Effector memory CD4-positive, alpha-beta T cell (primary cell): ENCODE data around the gene TRHDE.

ENCODE experiments used
- DNase-seq, 3 donors: peaks; one replicate each; pipeline ENCODE4 v3.0.0-alpha.2; 2020
- H3K27ac ChIP-seq: 2 replicates; pipeline ENCODE4 v1.7.0; 2013; ENCODE audit warnings: mild to moderate bottlenecking, low read length, moderate library complexity; ENCODE audit not compliant: insufficient read depth, poor library complexity, severe bottlenecking
- H3K27me3 ChIP-seq: replicated peaks from 2 replicates; pipeline ENCODE4 v1.7.0; 2013; ENCODE audit warnings: mild to moderate bottlenecking, low read length; ENCODE audit not compliant: insufficient read depth, control insufficient read depth, poor library complexity, severe bottlenecking
- H3K36me3 ChIP-seq: 2 replicates; pipeline ENCODE4 v1.7.0; 2013; ENCODE audit warnings: mild to moderate bottlenecking, low read length, moderate library complexity; ENCODE audit not compliant: control insufficient read depth, insufficient read depth
- H3K4me1 ChIP-seq: 2 replicates; pipeline ENCODE4 v1.7.0; 2013; ENCODE audit warnings: low read length, mild to moderate bottlenecking; ENCODE audit not compliant: control insufficient read depth, insufficient read depth, poor library complexity, severe bottlenecking
- H3K4me3 ChIP-seq: 2 replicates; pipeline ENCODE4 v1.7.0; 2013; ENCODE audit warnings: low read length, low read depth, mild to moderate bottlenecking; ENCODE audit not compliant: insufficient read depth, poor library complexity, severe bottlenecking
- H3K9me3 ChIP-seq: 2 replicates; pipeline ENCODE4 v1.7.0; 2013; ENCODE audit warnings: mild to moderate bottlenecking, low read length, moderate library complexity; ENCODE audit not compliant: control insufficient read depth
- total RNA-seq, 3 donors: gene quantifications; one replicate each; lab custom pipeline; 2026; lab: John Stamatoyannopoulos, UW

Gene TRHDE, protein sequence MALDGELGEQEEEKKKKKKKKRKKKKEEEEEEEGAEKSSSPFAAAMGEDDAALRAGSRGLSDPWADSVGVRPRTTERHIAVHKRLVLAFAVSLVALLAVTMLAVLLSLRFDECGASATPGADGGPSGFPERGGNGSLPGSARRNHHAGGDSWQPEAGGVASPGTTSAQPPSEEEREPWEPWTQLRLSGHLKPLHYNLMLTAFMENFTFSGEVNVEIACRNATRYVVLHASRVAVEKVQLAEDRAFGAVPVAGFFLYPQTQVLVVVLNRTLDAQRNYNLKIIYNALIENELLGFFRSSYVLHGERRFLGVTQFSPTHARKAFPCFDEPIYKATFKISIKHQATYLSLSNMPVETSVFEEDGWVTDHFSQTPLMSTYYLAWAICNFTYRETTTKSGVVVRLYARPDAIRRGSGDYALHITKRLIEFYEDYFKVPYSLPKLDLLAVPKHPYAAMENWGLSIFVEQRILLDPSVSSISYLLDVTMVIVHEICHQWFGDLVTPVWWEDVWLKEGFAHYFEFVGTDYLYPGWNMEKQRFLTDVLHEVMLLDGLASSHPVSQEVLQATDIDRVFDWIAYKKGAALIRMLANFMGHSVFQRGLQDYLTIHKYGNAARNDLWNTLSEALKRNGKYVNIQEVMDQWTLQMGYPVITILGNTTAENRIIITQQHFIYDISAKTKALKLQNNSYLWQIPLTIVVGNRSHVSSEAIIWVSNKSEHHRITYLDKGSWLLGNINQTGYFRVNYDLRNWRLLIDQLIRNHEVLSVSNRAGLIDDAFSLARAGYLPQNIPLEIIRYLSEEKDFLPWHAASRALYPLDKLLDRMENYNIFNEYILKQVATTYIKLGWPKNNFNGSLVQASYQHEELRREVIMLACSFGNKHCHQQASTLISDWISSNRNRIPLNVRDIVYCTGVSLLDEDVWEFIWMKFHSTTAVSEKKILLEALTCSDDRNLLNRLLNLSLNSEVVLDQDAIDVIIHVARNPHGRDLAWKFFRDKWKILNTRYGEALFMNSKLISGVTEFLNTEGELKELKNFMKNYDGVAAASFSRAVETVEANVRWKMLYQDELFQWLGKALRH
- total RNA-seq = 0 reads per million in 3 donors

GRCh38 chr12:72272091-72272661, at the start of gene TRHDE:
Gene TRHDE, plus strand, starts transcription at chr12:72272370. Its CDS starts 274 bp downstream, at chr12:72272644.
- Histone ChIP-seq H3K27me3 (peaks cover 14% of the 10 kb centered on the region), H3K4me1 (no peaks in the 10 kb centered on the region), H3K9me3 (no peaks in the 10 kb centered on the region), H3K27ac (no peak within 1 kb of the TSS), H3K4me3 (no peak within 1 kb of the TSS), H3K36me3 (no peaks in the 10 kb centered on the region)
- DNase-seq = no peak

- no peaks in the 10 kb centered on the region for H3K9me3 ChIP-seq
- no peaks in the 10 kb centered on the region for H3K4me1 ChIP-seq
- no peaks in the 10 kb centered on the region for H3K27me3 ChIP-seq
- no peak overlapping the region for H3K27ac ChIP-seq
- no peaks in the 10 kb centered on the region for H3K36me3 ChIP-seq
- no peak for DNase-seq
- H3K4me3 ChIP-seq = no peak overlapping the region
Observed at GRCh38 chr12:72226510-72226909, 45.7 kb upstream of the TRHDE start.

DNA sequence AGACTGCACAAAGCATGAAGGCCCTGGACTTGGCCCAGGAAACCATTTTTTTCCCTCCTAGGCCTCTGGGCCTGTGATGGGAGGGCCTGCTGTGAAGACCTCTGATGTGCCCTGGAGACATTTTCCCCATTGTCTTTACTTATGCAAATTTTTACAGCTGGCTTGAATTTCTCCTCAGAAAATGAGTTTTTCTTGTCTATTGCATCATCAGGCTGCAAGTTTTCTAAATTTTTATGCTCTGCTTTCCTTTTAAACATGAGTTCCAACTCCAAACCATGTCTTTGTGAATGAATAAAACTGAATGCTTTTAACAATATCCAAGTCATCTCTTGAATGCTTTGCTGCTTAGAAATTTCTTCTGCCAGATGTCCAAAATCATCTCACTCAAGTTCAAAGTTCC, 43.7 kb upstream of the TRHDE start:
- no peaks in the 10 kb centered on the region for H3K36me3 ChIP-seq
- DNase-seq = no peak
- no peaks in the 10 kb centered on the region for H3K27me3 ChIP-seq
- H3K9me3 ChIP-seq = no peaks in the 10 kb centered on the region
- no peak overlapping the region for H3K27ac ChIP-seq
- H3K4me3 ChIP-seq = no peak overlapping the region
- no peaks in the 10 kb centered on the region for H3K4me1 ChIP-seq

DNA sequence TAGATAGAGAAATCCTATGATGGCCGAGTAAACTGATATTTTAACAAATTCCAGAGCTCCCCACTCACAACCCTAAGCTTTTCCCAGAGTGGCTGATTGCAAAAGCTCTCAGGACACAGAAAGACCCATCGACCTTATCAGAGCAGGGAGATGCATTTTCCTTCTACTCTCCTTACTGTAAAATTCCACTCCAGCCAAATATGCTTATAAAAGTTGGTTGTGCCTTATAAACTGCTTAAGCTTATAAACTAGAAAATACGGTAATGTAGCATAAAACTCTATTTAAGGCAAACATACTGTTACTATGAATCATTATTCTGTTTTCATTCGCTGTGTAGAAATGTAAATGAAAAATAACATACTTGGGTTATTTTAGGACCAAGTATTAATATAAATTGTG, 41.6 kb upstream of the TRHDE start:
- Histone ChIP-seq H3K4me1 (no peaks in the 10 kb centered on the region), H3K4me3 (no peak overlapping the region), H3K27me3 (no peaks in the 10 kb centered on the region), H3K27ac (no peak overlapping the region), H3K9me3 (no peaks in the 10 kb centered on the region), H3K36me3 (no peaks in the 10 kb centered on the region)
- DNase-seq = no peak

DNA sequence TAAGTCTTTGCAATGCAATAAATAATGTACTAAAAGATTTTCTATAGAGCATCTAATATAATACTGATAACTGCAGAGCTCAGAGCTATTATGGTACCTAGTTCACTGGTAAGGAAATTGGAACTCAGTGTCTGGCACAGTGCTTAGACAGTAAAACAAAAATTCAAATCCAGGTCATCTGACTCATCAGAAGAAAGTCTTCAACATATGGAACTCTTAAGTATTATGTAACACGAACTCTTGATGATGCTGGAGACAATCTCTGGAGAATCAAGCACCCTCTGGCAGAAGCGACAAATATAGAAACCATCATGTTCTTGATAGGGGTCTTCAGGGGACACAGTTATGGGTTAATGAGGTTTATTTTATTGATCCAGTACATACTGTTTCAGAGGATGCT, 37.3 kb upstream of the TRHDE start:
- Histone ChIP-seq H3K27me3 (no peaks in the 10 kb centered on the region), H3K36me3 (no peaks in the 10 kb centered on the region), H3K27ac (no peak overlapping the region), H3K9me3 (no peaks in the 10 kb centered on the region), H3K4me3 (no peak overlapping the region), H3K4me1 (no peaks in the 10 kb centered on the region)
- DNase-seq = no peak

DNA sequence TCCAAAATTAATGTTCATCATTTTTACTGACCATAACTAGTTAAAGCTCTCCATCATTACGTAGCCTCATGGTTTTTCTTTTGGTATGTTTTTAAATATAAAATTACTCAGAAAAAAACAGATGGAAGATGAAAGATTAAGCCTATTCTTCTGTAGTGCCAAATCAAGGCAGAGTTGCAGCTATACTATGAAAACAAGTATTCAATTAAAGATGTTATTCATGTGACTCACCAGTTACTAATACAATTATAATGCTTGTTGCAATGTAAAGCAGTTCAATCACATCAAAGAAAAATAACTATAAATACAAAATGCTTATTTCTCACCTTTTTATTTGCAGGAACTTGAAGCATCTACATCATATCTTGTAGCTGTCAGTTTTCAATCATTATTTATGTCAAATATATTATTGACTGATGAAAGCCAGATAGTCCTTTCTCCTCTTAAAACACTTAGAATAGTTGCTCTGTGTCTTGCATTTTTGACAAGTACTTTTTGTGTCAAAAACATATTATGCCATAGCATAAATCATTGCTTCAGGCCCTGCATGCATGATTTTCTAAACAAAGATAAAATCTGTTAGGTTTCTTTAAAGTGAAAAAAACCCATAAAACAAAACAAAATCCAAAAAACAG, 36.0 kb upstream of the TRHDE start:
- Histone ChIP-seq H3K36me3 (no peaks in the 10 kb centered on the region), H3K4me3 (no peak overlapping the region), H3K27ac (no peak overlapping the region), H3K4me1 (no peaks in the 10 kb centered on the region), H3K9me3 (no peaks in the 10 kb centered on the region), H3K27me3 (no peaks in the 10 kb centered on the region)
- DNase-seq = no peak

DNA sequence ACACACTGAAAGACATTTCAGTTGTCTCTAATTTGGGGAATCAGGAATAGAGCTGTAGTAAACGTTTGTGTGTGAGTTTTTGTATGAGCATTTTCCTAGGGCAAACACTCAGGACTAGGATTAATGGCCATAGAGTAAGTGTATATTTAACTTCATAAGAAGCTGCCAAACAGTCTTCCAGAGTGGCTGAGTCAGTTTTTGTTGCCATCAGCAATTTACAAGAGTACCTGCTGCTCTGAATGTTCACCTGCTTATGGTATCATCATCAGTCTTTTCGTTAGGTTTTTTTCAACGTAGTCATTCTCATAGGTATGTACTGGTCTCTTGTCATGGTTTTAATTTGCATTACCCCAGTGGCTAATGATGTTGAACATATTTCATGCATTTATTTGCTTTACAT, 30.6 kb upstream of the TRHDE start:
- Histone ChIP-seq H3K27me3 (no peaks in the 10 kb centered on the region), H3K9me3 (no peaks in the 10 kb centered on the region), H3K4me3 (no peak overlapping the region), H3K27ac (no peak overlapping the region), H3K4me1 (no peaks in the 10 kb centered on the region), H3K36me3 (no peaks in the 10 kb centered on the region)
- DNase-seq = no peak

GRCh38 chr12:72242946-72243345, 29.2 kb upstream of the TRHDE start:
- H3K36me3 ChIP-seq = no peaks in the 10 kb centered on the region
- H3K4me3 ChIP-seq = no peak overlapping the region
- no peaks in the 10 kb centered on the region for H3K9me3 ChIP-seq
- no peaks in the 10 kb centered on the region for H3K27me3 ChIP-seq
- no peak for DNase-seq
- H3K4me1 ChIP-seq = no peaks in the 10 kb centered on the region
- no peak overlapping the region for H3K27ac ChIP-seq

DNA sequence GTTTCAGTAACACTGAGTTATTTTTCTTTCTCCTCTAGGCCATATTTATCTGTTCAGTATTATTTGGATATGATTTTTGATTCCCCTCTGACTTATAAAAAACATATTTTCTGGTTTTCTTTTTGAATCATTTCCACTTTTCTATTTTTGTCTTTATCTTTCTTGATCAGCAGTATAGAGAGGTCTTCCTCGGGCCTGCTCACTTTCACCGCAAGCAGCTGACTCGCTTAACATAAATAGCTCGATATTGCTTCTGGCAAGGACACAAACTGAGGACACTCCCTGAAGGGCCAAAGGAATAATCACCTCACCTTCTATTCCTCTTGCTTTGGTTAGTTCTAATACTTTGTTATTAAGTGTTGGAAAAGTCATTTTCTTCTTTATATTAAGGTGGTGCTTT, 25.8 kb upstream of the TRHDE start:
- DNase-seq = no peak
- H3K36me3 ChIP-seq = no peaks in the 10 kb centered on the region
- no peaks in the 10 kb centered on the region for H3K4me1 ChIP-seq
- no peak overlapping the region for H3K4me3 ChIP-seq
- no peak overlapping the region for H3K27ac ChIP-seq
- no peaks in the 10 kb centered on the region for H3K27me3 ChIP-seq
- no peaks in the 10 kb centered on the region for H3K9me3 ChIP-seq
